ENCODE results near the gene ZNF423.

ZNF423 gene

DNA sequence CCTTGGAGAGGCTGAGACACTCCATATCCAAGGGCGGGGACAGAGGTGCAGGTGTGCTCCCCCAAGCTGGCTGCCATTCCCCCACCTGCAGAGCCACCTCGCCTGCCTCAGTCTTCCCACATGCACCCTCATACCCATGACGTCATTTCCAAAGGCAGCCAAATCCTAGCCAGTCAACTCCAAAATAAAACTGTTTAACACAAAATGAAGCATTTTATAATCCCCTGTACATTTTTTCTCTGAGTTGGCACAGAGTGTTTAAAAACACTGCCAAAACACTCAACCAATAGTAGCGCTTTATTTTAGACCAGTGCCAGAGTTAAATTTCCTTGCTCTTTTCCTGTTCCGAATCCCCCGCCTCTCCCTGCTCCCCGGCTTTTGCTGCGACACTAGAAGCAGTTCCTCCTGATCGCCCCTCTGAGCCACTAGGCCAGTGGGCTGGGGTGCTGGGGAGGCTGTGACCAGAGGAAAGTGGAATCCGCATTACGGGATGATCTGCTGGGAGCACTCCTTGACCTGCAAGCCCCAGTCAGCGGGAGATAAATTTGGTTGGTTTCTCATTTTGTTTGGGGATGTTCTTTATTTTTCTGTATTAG, 139.5 kb downstream of the ZNF423 start:
- DNase-seq: no peak

DNA sequence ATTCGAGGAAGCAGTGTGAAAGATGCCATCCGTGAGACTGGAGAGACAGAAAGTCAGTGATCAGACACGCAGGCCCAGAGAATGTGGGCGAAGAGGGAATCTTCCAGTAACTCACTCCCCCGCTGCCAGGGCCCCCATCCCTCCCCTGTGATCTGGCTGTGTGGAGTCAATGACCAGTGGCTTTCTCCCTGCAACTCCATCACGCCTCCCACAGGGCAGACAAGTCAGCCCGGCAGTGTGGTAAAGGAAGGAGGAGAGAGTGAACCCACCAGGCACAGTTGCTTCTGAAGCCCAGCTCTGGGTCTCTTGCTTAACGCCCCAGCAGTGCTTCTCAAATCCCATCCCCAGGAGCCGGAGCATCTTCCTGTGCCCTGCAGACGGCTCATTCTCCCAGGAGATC, 142.1 kb downstream of the ZNF423 start:
- no peak for DNase-seq

DNA sequence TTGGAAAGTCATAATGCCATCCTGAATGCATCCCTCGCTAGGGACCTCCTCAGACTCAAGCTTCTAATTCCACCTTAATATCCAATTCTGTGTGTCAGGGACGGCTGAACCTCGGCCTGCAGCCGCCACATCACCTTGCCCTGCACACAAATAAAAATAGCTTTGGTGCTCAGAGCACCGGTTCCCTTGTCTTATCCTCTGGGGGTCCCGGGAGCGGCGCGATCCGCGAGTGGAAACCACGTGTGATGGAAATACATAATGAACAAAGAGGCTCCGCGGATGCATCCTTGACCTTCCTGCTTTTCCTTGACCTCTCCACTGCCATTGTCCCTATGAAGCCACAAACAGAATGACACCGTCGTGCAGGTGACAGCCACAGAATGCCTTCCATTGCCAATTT, 143.4 kb downstream of the ZNF423 start:
- DNase-seq: no peak

DNA sequence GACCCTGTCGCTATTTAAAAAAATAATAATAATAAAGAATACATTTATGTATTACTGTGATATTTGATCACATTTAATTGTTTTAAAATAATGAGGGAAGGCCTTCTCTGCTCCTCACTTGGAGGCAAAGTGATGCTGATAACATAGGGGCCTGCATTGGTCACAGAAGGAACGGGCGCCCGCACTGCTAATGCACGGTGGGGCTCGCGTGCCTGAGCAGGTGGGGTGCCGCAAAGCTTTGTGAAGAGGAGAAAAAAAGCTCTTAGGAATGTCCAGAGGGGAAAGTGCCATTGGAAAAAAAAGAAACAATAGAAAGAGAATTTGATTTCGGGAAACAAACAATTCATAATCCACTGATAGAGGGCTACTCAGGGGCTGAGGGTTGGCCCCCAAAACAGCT, 143.8 kb downstream of the ZNF423 start:
- no peak for DNase-seq

DNA sequence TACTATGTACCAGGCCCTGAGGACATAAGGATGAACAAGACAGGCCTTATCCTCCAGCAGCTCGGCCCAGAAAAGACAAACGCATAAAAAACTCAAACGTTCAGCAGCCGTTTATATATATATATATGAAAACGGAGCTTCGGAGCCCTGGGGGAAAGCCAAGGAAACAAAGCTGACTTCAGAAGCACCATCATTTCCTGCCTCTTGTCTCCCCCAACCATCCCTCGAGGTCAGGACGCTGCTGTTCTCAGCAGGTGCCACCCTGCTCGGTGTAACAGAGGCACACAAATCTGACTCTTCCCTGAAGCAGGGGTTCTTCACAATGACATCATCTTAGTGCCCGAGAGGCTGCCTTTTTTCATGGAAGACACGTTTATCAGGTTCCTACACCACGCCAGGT, 146.9 kb downstream of the ZNF423 start:
- no peak for DNase-seq

DNA sequence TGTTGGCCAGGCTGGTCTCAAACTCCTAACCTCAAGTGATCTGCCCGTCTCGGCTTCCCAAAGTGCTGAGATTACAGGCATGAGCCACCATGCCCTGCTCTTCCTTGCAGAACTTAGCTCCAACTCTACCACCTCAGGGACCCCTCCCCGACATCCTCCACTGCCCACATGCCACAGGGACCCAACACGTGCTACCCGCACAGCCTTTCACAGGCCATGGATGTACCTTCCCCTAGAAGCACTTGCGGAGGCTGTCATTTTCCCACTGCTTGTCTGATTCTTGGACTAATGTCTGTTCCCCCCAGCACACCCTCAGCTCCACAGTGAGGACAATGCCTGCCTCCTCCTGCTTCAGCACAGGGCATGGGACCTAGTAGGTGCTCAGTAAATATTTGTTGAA, 147.4 kb downstream of the ZNF423 start:
- DNase-seq: no peak

DNA sequence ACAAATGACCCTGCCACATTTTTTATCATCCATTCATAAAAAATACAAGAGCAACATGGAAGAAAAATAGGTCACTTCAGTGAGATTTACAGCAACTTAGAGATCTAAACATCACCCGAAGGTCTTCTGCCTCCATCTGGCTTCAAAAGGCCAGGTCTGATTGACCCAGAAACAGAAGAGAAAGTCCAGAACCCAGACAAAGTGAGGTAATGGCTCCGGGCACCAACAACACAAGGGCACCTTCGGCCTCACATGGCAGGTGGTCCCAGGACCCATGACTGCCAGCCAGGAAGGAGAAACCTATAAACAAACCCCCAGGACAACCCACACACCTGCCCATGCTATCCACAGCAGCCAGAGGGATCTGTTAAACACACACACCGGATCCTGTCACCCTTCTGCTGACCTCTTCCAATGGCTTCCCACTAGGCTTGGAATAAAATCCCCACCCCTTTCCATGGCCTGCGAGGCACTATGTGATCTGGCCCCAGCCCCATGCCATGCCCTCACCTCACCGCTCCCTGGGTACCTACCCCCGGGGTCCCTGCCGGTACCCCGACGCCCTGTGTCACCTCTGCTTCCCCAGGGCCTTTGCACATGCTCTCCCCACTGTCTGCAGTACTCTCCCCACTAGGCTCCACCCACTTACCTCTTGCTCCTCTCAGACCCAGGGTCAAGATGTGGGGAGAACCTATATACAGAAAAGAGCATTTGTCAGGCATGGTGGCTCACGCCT, 149.1 kb downstream of the ZNF423 start:
- no peak for DNase-seq

DNA sequence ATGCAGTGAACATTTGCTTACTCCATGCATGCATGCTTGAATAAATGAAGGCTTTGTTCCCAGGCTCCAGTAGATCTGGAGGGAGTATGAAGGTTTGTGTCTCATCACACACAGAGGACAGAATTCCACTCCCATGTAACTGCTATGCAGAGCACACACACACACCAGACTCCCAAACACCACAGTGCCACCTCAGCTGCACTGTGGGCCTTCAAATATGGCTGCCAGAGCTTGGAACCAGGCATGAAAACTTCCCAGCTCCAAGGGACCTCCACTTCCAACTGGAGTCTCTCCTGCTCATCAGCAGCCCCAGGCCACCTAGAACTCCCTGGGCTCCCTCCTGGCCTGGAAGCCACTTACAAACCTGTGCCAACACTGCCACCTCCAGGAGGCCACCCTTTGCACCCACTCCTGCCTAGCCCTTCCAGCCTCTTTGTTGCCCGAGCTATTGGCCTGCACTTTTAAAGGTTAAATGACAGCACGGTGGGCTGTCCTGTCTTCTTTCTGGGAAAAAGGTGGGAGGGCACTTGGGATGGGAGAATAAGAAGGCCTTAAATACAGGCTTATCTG, 151.2 kb downstream of the ZNF423 start:
- DNase-seq: peak; percentile 40

DNA sequence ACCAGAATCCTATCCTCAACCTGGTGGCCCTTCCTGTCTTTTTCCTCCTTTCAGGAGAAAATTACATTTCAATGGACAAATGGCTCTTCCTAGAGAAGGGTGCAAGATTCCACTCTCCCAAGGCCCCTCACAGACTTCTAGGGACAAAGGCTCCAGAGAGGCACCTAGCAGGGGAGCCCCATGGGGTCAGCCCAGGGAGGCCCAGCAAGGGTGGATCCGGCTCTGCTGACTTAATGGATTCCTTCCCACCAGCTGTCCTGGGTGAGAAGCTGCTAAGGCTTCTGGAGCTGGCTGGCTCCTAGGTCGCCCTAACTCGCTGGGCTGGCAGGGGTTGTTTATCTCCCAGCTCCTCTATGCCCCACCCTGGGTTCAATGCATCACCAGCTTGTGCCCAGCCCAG, 152.4 kb downstream of the ZNF423 start:
- peak; percentile 46 for DNase-seq

DNA sequence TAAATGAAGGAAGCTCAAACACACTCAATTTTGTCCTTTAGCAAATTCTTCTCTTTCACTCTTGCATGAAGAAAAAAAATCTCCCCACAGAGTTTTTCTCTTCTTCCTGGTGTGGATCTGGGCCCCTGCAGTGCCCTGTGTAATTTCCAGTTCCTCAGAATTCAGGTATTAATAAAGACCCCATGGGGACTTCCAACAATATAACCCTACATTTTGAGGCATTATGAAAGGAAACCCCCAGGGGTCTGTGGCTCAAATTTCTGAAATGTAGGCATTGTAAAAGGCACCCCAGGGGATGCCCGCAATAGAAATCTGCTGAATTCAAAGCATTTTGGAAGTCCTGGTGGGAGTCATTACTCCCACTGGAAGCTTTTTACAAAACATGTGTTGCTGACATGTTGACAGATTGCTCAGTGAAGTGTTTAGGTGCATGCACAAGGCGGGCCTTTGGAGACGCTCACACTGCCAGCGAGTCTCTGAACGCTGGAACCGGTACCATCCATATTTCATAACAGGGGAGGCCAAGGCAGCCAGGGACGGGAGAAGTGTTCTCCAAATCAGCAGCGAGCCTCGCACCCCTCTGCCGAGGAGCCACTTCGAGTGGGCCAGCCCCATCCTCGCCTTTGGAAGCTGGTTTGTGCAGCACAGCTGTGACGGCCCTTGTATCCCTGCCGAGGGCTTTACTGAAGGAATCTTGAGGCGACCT, 154.0 kb downstream of the ZNF423 start:
- peak; percentile 46 for DNase-seq

DNA sequence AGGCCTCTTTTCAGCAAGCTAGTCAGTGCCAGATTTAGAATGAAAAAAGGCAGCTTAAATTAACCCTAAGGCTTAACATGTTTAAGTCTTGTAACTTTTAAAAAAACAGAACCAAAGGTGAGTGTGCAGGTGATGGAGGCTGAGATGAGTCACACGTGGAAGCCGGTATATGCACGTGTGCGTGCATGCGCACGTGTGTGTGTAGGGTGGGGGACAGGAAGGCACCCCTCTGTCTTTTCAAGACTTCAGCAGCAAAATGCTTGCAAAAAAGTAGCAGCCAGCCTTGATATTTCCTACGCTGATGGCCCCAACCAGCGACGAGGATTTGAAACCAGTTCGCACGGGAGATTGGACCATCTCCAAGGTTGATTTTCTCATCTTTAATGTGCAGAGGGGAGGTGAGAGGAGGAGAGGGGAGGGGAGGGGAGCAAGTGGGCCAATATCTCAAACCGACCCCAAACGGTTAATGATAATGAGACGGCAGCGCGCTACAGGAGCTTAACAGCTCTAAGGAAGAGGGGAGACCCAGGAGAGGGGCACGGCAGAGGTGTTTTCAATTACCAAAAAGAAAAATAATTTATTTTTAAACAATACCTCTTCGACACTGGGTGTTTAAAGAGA, 154.7 kb downstream of the ZNF423 start:
- peak; percentile 75 for DNase-seq

DNA sequence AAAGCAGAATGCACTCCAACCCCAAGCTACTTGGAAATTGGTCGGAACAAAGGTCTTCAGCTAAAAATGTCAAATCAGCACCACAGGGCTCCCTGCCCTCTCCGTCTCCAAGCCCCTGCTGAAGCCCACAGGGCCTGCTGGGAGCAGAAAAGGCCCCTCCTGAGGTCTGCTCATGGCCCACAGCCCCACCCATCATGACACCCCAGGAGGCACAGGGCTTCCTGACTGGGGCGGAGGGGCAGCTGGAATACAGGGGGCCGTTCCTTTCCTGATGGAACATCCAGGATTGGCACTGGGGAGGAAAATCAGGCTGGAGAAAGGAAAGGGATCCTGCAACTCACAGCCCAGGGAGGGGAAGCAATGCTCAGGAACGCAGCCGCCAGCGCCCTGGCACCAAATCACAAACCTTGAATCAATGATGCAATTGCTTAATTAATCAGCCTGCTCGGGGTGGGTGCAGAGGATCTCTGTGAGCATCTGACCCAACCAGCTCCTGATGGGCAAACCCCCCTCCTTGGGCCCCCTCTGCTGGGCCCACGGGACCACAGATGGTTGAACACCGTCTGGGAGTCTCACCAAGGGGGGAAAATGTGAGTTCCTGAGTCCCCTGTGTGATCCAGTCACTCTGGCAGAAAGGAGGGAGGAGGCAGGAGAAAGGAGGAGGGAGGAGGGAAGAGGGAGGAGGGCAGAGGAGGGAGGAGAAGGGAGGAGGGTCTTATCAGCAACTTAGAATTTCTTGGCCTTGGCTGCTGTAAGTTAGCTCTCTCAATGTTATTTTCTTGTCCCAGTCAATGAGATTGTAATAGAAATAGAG, 155.5 kb downstream of the ZNF423 start:
- no peak for DNase-seq

DNA sequence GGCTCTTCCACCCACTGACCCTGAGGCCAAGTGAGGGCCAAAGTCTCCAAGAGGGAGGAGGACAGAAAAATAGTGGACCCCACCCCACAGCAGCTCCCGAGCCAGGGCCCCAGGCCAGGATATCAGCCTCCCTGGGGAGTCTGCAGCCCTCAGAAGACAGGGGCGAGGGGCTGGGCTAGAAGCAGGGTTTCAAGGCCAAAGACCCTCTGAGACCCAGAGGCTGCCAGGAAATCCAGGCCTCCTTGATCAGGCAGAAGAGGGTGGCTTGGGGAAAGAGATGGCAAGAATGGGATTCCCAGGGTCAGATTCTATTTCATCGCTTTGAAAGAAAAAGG, 156.1 kb downstream of the ZNF423 start:
- no peak for DNase-seq

DNA sequence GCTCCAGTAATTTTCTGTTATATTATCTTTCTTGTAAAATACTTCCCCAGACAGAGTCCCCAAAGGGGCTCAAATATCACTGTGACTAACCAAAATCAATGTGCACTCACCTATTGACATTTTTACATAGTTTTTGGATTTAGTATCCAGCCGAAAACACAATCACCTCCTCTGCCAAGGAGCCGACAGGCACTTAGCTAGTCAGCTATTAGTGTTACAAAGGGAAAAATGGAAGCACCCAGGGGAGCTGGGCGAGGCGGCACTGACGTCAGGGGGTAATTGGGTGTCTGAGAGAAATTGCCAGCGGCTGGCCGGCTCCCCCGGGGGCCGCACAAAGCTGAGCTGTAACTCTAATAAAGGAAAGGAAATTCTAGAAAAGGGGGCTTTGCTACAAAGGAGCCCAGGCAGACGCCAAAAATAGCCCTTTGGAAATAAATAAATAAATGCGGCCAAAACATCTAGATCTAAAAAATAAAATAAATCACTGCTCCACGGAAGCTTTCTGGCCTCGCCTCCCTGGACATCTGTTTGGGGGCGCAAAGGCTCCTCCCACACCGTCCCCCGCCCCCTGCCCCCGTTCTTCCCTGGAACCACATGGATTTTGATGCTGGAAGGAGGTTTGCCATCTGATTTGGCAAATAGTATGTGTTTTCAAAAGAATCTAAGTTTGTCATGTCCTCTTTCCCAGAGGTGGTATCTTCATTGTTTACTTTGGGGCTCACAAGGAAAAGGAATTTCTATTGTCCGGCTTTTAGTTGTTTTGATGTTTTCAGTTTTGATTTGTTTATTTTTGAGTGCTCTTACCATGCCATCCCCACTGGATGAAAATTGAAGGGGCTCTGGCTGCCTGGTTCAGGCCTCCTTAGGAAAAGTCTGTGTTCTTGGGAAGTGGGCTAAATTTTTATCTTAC, 156.7 kb downstream of the ZNF423 start:
- no peak for DNase-seq

DNA sequence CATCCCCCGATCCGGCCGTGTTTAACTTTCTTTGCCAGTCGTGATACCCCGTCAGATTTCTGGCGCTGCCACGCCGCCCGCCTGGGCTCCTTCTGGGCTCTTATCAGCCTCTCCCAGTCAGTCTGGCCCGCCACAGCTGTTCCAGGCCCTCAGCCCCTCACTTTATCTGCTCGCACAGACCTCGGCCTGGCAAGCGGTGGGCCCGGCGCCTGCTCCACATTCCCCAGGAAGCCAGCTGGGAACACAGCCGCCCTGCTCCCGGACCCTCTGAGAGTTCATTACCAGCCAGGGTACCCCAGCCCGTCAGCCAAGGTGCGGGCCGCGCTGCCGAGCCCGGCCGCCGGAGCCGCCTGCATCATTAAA, 157.5 kb downstream of the ZNF423 start:
- DNase-seq: no peak

DNA sequence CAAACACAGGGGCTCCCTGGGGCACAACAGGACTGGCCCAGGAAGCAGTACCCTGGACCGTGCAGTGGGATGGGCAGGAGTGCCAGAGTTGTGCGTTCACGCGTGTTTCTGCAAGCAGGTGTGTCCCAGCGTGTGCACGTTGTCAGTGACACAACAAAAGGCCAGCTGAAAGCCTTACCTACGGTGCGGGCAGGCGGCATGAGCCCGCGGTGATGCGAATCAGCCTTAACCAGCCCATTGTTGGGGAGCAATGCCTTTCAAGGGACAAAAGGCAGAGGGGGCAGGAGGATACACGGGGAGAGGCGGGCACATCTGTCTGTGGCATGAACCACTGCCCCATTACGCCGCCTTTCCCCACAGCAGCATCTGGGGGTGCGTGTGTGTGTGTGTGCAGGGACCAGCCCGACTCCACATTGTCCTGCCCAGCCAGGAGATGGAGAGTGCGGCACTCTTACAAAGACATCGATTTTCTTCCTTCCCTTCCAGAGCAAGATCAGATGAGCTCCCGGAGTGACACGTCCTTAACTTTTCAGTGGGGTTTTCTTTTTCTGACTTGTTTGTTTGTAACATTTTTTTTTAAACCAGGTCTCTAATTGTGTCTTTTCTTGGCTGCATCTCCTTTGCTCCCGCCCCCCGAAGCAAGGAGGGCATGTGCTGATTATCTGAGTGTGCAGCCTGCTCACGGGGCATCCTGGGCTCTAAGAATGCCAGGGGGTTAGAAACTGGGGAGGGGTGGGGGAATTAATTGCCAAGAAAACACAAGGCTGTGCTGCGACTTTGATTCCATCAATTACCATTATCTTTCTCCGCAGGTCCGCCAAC, 158.1 kb downstream of the ZNF423 start:
- no peak for DNase-seq

DNA sequence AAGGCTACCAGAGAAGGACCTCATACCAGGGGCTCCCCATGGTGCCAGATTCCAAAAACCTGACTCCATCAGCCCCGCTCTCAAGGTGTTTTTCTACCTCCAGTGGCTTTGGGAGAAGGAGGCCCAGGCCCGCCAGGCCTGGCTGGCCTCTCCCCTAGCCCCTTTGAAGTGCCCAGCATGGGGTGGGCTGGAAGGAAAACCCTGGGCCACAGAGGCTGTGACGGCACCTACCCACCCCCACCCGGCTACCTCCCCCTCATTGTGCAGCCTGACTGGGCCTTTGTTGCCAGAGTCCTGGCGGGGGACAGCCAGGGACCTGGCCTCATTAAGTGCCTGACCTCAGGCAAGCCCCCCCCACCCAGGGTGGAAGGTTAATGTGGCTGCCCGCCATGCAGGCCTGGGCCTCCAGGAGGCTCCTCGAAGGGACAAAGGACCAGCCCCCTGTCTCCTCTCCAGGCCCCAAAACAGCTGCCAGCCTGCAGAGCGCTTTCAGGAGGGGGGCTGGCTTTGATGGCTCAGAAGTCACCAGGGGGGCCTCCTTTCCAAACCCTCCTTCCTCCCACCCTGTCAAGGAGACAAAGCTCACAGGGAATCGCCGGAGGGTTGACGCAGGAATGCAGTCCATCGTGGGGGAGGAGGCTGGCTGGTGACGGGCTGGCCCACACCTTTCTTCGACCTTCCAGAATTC, 159.4 kb downstream of the ZNF423 start:
- DNase-seq: no peak

DNA sequence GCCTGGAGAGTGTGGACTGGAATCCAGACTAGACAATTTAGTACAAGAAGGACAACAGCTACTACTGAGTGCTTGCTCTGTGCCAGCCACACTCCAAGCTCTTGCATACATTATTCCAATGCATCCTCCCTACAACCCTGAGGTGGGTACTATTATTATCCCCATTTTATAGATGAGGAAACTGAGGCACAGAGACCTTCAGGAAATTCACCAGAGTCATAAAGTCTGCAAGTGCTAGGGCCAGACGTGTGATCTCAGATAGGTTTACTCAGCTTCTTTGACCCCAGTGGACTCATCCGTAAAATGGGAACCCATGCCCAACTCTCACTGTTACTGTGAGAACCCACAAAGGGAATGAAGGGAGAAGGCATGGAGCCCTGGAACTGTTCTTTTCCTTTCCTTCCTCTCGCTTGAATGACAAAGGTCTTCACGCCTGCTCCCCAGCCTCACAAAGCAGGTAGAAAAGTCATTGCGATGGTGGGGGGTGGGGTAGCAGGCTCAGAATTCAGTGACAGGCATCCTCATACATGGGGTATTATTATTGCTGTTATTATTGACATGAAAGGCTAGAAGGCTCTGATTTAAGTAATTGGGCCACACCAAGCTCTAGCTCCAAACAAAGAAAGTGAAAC, 160.0 kb downstream of the ZNF423 start:
- no peak for DNase-seq

DNA sequence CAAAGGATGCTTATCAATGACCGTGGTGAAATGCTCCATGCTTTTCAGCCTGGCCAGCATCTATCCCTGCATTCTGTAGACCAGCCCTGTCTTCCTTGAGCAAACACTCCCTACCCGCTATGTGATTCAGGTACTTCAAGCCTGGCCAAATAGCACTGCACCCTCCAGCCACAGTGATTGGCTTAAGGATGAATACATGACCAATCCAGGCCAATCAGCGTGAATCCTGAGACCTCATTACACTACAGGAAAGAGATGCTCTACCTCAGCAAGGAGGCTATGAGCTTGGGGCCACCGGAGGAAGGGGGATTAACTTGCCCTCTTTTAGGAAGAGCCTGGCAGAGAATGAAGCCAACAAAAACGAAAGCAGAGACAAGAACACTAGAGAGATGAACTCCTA, 162.5 kb downstream of the ZNF423 start:
- no peak for DNase-seq

DNA sequence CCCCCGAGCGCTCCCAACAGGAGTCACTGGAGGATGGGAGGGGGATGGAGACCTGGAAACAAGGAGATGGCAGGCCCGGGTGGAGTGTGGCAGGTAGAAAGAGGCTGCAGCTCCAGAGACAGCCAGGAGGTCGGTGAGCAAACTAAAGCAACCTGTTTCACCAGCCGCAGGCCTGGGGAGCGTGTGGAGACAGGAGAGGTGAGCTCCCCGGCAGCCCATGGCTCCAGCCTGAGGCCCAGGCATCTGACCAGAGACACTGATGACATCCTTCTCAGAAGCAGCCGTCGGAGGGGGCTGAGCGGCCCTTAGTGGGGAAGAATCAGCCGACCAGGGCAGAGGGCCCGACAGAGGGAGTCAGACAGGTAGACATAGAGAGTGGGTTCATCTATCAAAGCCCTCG, 165.1 kb downstream of the ZNF423 start:
- DNase-seq: no peak
